H9 (cell line): Measurements from ENCODE around the gene KIF14. TPM values are rescaled to one million over a fixed set of nuclear protein-coding genes. Genes with fewer than 3 reads are reported as not detected.

Experiments
- DNase-seq: peaks from one replicate; pipeline ENCODE4 v3.0.0-alpha.2; 2017
- H2AFZ ChIP-seq: one replicate; pipeline ENCODE4 v1.6.1; 2013; ENCODE audit warnings: mild to moderate bottlenecking, low read length, control low read depth, moderate library complexity
- H2AK5ac ChIP-seq: 2 replicates; pipeline ENCODE4 v1.6.1; 2013; ENCODE audit warnings: low read length, control low read depth, mixed read lengths; ENCODE audit not compliant: insufficient read length
- H2BK120ac ChIP-seq: one replicate; pipeline ENCODE4 v1.6.1; 2013; ENCODE audit warnings: low read depth, mild to moderate bottlenecking, low read length, control low read depth, inconsistent platforms; ENCODE audit not compliant: poor library complexity, severe bottlenecking
- H2BK12ac ChIP-seq: 2 replicates; pipeline ENCODE4 v1.6.1; 2013; ENCODE audit warnings: low read length, control low read depth, mixed read lengths, low read depth; ENCODE audit not compliant: insufficient read length
- H2BK15ac ChIP-seq: 2 replicates; pipeline ENCODE4 v1.6.1; 2013; ENCODE audit warnings: low read depth, low read length, control low read depth
- H2BK20ac ChIP-seq: one replicate; pipeline ENCODE4 v1.6.1; 2013; ENCODE audit warnings: low read depth, mild to moderate bottlenecking, low read length, control low read depth, inconsistent platforms; ENCODE audit not compliant: poor library complexity, severe bottlenecking
- H2BK5ac ChIP-seq: 2 replicates; pipeline ENCODE4 v1.6.1; 2013; ENCODE audit warnings: low read length, control low read depth, mixed read lengths; ENCODE audit not compliant: insufficient read length
- H3K14ac ChIP-seq: 2 replicates; pipeline ENCODE4 v1.6.1; 2013; ENCODE audit warnings: low read length, control low read depth; ENCODE audit not compliant: insufficient read depth
- H3K18ac ChIP-seq: 2 replicates; pipeline ENCODE4 v1.6.1; 2013; ENCODE audit warnings: low read depth, mild to moderate bottlenecking, mixed read lengths, low read length, control low read depth; ENCODE audit not compliant: insufficient read length
- H3K23ac ChIP-seq: 2 replicates; pipeline ENCODE4 v1.6.1; 2013; ENCODE audit warnings: low read length, control low read depth, mixed read lengths, low read depth; ENCODE audit not compliant: insufficient read length
- H3K23me2 ChIP-seq: 2 replicates; pipeline ENCODE4 v1.6.1; 2013; ENCODE audit warnings: low read depth, mild to moderate bottlenecking, mixed read lengths, low read length, control low read depth; ENCODE audit not compliant: insufficient read length, poor library complexity, severe bottlenecking
- H3K27ac ChIP-seq: 2 replicates; pipeline ENCODE4 v1.5.1; 2013; ENCODE audit warnings: low read length, control low read depth, mixed read lengths, low read depth; ENCODE audit not compliant: insufficient read length
- H3K27me3 ChIP-seq: 2 replicates; pipeline ENCODE4 v1.6.1; 2013; ENCODE audit warnings: low read length, control low read depth, inconsistent platforms; ENCODE audit not compliant: insufficient read depth
- H3K4ac ChIP-seq: 2 replicates; pipeline ENCODE4 v1.6.1; 2013; ENCODE audit warnings: low read depth, mild to moderate bottlenecking, control low read depth, inconsistent platforms, low read length, moderate library complexity
- H3K4me1 ChIP-seq: 2 replicates; pipeline ENCODE4 v1.6.1; 2013; ENCODE audit warnings: low read length, control low read depth, inconsistent platforms; ENCODE audit not compliant: insufficient read depth
- H3K4me2 ChIP-seq: 2 replicates; pipeline ENCODE4 v1.6.1; 2013; ENCODE audit warnings: low read length, control low read depth, mixed read lengths; ENCODE audit not compliant: insufficient read length, insufficient read depth
- H3K56ac ChIP-seq: 2 replicates; pipeline ENCODE4 v1.6.1; 2013; ENCODE audit warnings: low read depth, mild to moderate bottlenecking, mixed read lengths, low read length, control low read depth; ENCODE audit not compliant: insufficient read length
- H3K79me1 ChIP-seq: 2 replicates; pipeline ENCODE4 v1.6.1; 2013; ENCODE audit warnings: low read depth, mild to moderate bottlenecking, moderate library complexity, low read length, control low read depth, inconsistent platforms; ENCODE audit not compliant: insufficient read depth, poor library complexity, severe bottlenecking
- H3K79me2 ChIP-seq: 2 replicates; pipeline ENCODE4 v1.6.1; 2013; ENCODE audit warnings: low read length, control low read depth, inconsistent platforms; ENCODE audit not compliant: insufficient read depth
- H3K9ac ChIP-seq: 2 replicates; pipeline ENCODE4 v1.6.1; 2013; ENCODE audit warnings: low read length, control low read depth, mixed read lengths; ENCODE audit not compliant: insufficient read length; ENCODE audit errors: extremely low read depth
- H3K9me3 ChIP-seq: one replicate; pipeline ENCODE4 v1.6.1; 2013; ENCODE audit warnings: low read depth, low read length, inconsistent platforms; ENCODE audit not compliant: control insufficient read depth
- H3T11ph ChIP-seq: one replicate; pipeline ENCODE4 v1.6.1; 2013; ENCODE audit warnings: mild to moderate bottlenecking, low read length, control low read depth, inconsistent platforms
- H4K20me1 ChIP-seq: one replicate; pipeline ENCODE4 v1.6.1; 2013; ENCODE audit not compliant: control insufficient read depth, insufficient read length, insufficient read depth
- H4K5ac ChIP-seq: 2 replicates; pipeline ENCODE4 v1.6.1; 2013; ENCODE audit warnings: low read depth, mild to moderate bottlenecking, mixed read lengths, low read length, control low read depth; ENCODE audit not compliant: insufficient read length
- H4K8ac ChIP-seq: replicated peaks from 2 replicates; pipeline ENCODE4 v1.6.1; 2013; ENCODE audit warnings: low read length, control low read depth, mixed read lengths, low read depth; ENCODE audit not compliant: insufficient read length
- H4K91ac ChIP-seq: 2 replicates; pipeline ENCODE4 v1.6.1; 2013; ENCODE audit warnings: low read depth, mild to moderate bottlenecking, moderate library complexity, mixed read lengths, low read length, control low read depth; ENCODE audit not compliant: insufficient read length
- H3K27ac Mint-ChIP-seq, 3 experiments: 2 replicates in 2 of 3; 3 replicates in 1 of 3; pipeline ENCODE4 v1.8.0; 2020 to 2021; ENCODE audit warnings: mixed read lengths in 3 of 3, mild to moderate bottlenecking in 1 of 3, moderate library complexity in 1 of 3
- H3K27me3 Mint-ChIP-seq: 2 replicates; pipeline ENCODE4 v1.8.0; 2021; ENCODE audit warnings: low read depth, mild to moderate bottlenecking, moderate library complexity, mixed read lengths
- H3K36me3 Mint-ChIP-seq, 3 experiments: 2 replicates in 2 of 3; 3 replicates in 1 of 3; pipeline ENCODE4 v1.8.0; 2020 to 2021; ENCODE audit warnings: low read depth in 3 of 3, mixed read lengths in 3 of 3; ENCODE audit not compliant: insufficient read depth in 1 of 3
- H3K4me1 Mint-ChIP-seq, 2 experiments: 2 replicates each; pipeline ENCODE4 v1.8.0; 2020; ENCODE audit warnings: mixed read lengths in 2 of 2
- H3K4me3 Mint-ChIP-seq, 2 experiments: 2 replicates in 1 of 2; 3 replicates in 1 of 2; pipeline ENCODE4 v1.8.0; 2020 to 2021; ENCODE audit warnings: mild to moderate bottlenecking in 2 of 2, mixed read lengths in 2 of 2, moderate library complexity in 1 of 2
- H3K9me3 Mint-ChIP-seq, 2 experiments: 2 replicates in 1 of 2; 3 replicates in 1 of 2; pipeline ENCODE4 v1.8.0; 2020; ENCODE audit warnings: mild to moderate bottlenecking in 2 of 2, mixed read lengths in 2 of 2, moderate library complexity in 1 of 2
- total RNA-seq: library from RNA; stranded (reverse); gene quantifications from 2 replicates; pipeline ENCODE4 v1.2.1, GENCODE V29; 2021
- TF ChIP-seq, protein P1 (sequence below): fragments of 200-600 bp; sonication (generic); conservative IDR thresholded peaks from 3 replicates; pipeline ENCODE4 v1.8.0; 2021; ENCODE audit warnings: antibody characterized with exemption, mild to moderate bottlenecking

The KIF14 gene
- total RNA-seq, 1 experiment from 2014 or later = 18.2 TPM

DNA sequence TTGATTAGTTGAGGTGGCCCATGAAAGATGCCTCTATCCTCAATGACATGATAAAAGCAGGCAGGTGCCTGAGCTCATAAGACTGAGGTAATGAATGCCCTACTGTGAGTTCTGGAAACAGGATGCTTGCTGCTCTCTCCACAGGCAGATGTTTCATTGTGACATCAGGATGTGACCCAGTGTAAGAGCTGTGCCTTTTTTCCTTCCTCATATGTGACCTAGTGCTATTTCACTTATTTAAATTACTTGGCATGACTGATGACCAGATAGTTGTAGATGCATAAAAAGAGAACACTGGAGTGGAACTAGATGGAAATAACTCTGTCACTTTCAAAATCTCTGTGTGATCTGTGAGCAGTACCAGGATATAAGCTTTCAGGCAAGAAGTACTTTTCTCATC is 31.9 kb downstream of the KIF14 start:
- Histone ChIP-seq H3K56ac (no peak overlapping the region), H3K14ac (no peak overlapping the region), H2AFZ (no peak overlapping the region), H3K4me2 (no peak overlapping the region), H2BK12ac (no peak overlapping the region), H3K4ac (no peak overlapping the region), H4K8ac (no peak overlapping the region), H3K4me1 (no peaks in the 10 kb centered on the region), H3K9me3 (no peaks in the 10 kb centered on the region), H2BK15ac (no peak overlapping the region), H3K23ac (no peak overlapping the region), H3K9ac (no peak overlapping the region), H3T11ph (no peak overlapping the region), H4K91ac (no peak overlapping the region), H3K18ac (no peak overlapping the region), H3K23me2 (no peaks in the 10 kb centered on the region), H3K27me3 (no peaks in the 10 kb centered on the region), H3K27ac (no peak overlapping the region), H3K79me2 (no peaks in the 10 kb centered on the region), H2BK120ac (no peak overlapping the region), H3K79me1 (no peaks in the 10 kb centered on the region), H2BK20ac (no peak overlapping the region), H2AK5ac (no peak overlapping the region), H4K5ac (no peak overlapping the region), H4K20me1 (no peaks in the 10 kb centered on the region), H2BK5ac (no peak overlapping the region)
- no peak for DNase-seq
- Mint-ChIP-seq H3K9me3 (no peaks in the 10 kb centered on the region), H3K27me3 (no peaks in the 10 kb centered on the region), H3K27ac (no peak overlapping the region), H3K4me3 (no peak overlapping the region), H3K4me1 (no peaks in the 10 kb centered on the region), H3K36me3 (peaks cover 12 to 73% (median 61%) of the 10 kb centered on the region in 3 experiments; a peak in 6 of 7 replicates)
- TF ChIP-seq, protein P1, sequence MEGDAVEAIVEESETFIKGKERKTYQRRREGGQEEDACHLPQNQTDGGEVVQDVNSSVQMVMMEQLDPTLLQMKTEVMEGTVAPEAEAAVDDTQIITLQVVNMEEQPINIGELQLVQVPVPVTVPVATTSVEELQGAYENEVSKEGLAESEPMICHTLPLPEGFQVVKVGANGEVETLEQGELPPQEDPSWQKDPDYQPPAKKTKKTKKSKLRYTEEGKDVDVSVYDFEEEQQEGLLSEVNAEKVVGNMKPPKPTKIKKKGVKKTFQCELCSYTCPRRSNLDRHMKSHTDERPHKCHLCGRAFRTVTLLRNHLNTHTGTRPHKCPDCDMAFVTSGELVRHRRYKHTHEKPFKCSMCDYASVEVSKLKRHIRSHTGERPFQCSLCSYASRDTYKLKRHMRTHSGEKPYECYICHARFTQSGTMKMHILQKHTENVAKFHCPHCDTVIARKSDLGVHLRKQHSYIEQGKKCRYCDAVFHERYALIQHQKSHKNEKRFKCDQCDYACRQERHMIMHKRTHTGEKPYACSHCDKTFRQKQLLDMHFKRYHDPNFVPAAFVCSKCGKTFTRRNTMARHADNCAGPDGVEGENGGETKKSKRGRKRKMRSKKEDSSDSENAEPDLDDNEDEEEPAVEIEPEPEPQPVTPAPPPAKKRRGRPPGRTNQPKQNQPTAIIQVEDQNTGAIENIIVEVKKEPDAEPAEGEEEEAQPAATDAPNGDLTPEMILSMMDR = no peak
